Uterus (tissue), 2 donors: Measurements from ENCODE around the gene KRTAP24-1.

Experiments used
- CTCF ChIP-seq, 4 experiments: fragments of 200-600 bp in 2 of 4; fragments of 450-650 bp in 2 of 4; sonication (generic) in 2 of 4; IDR thresholded peaks; one replicate each; pipeline ENCODE4 v1.5.1; 2016 to 2019; ENCODE audit warnings: antibody characterized with exemption in 4 of 4, mild to moderate bottlenecking in 2 of 4, moderate library complexity in 1 of 4
- POLR2A ChIP-seq, 2 donors: fragments of 450-650 bp; IDR thresholded peaks; one replicate each; pipeline ENCODE4 v1.6.1; 2016; ENCODE audit warnings: antibody characterized with exemption in 2 of 2, mild to moderate bottlenecking in 1 of 2, moderate library complexity in 1 of 2

- no peak for TF ChIP-seq POLR2A (IDR thresholded peaks at IDR 0.05)
- no peak for TF ChIP-seq CTCF (IDR thresholded peaks at IDR 0.05)
Measured at GRCh38 chr21:30256100-30256499, 26.6 kb downstream of the KRTAP24-1 start.
